HEK293 (cell line): ENCODE measurements around the gene ITGB1BP1.

Source experiments
- CTCF ChIP-seq: fragments of 450-650 bp; formaldehyde crosslinking; IDR thresholded peaks from 2 replicates; pipeline ENCODE4 v1.5.1; 2016; ENCODE audit warnings: missing biosample characterization, missing genetic modification characterization
- ZNF138 ChIP-seq: fragments of 450-650 bp; formaldehyde crosslinking; IDR thresholded peaks from 2 replicates; pipeline ENCODE4 v1.5.1; 2016; ENCODE audit warnings: missing biosample characterization, missing genetic modification characterization, borderline replicate concordance
- ZNF449 ChIP-seq: fragments of 450-650 bp; formaldehyde crosslinking; IDR thresholded peaks from 2 replicates; pipeline ENCODE4 v1.5.1; 2017; ENCODE audit warnings: missing biosample characterization, mild to moderate bottlenecking, missing genetic modification characterization, moderate library complexity
- ZNF488 ChIP-seq: fragments of 450-650 bp; formaldehyde crosslinking; IDR thresholded peaks from 2 replicates; pipeline ENCODE4 v1.5.1; 2016; ENCODE audit warnings: missing biosample characterization, missing genetic modification characterization
- ZSCAN16 ChIP-seq: fragments of 450-650 bp; formaldehyde crosslinking; IDR thresholded peaks from 2 replicates; pipeline ENCODE4 v1.5.1; 2016; ENCODE audit warnings: missing biosample characterization, missing genetic modification characterization

GRCh38 chr2:9443526-9443925, 20.2 kb upstream of the ITGB1BP1 start:
- no peak for TF ChIP-seq ZSCAN16
- no peak for TF ChIP-seq CTCF (tag by site-specific recombination)
- TF ChIP-seq ZNF488: no peak
- no peak for TF ChIP-seq ZNF138 (tag by site-specific recombination)
- TF ChIP-seq ZNF449 (tag by site-specific recombination): no peak
